ENCODE data around the gene GPR156. TPM values are rescaled to one million over a fixed set of nuclear protein-coding genes. Genes with fewer than 3 reads are reported as not detected.
"Not testable (repeated sequence)": the region's sequence is repeated elsewhere in the genome, so short reads cannot be mapped to it uniquely, and the experiment has no call there.

The GPR156 gene
- total RNA-seq, 1 donor from 2014 or later: not detected

- DNase-seq (ENCODE audit: missing footprints): no peak
- no peak for ATAC-seq
- intact Hi-C loops (cut with DNase I): no loop called here
Measured at GRCh38 chr3:120280026-120280425, 5.0 kb downstream of the GPR156 start.

- ATAC-seq (no peak), DNase-seq (ENCODE audit: missing footprints) (no peak)
- intact Hi-C loops (cut with DNase I): no loop called here
Measured at GRCh38 chr3:120276767-120277166, 8.3 kb downstream of the GPR156 start.

GRCh38 chr3:120275618-120276017 lies 9.4 kb downstream of the GPR156 start:
- no peak for ATAC-seq
- intact Hi-C loops (cut with DNase I): no loop called here
- no peak for DNase-seq (ENCODE audit: missing footprints)

GRCh38 chr3:120274739-120275167 lies 10.3 kb downstream of the GPR156 start:
- intact Hi-C loops (cut with DNase I): no loop called here
- ATAC-seq: peak; percentile 83
- no peak for DNase-seq (ENCODE audit: missing footprints)

- intact Hi-C loops (cut with DNase I): no loop called here
- ATAC-seq (no peak), DNase-seq (ENCODE audit: missing footprints) (no peak)
Measured at GRCh38 chr3:120272286-120272685, 12.7 kb downstream of the GPR156 start.

- peak; percentile 28 for ATAC-seq
- intact Hi-C loops (cut with DNase I): no loop called here
Measured at GRCh38 chr3:120265989-120266388, 19.0 kb downstream of the GPR156 start.

GRCh38 chr3:120264963-120265362 lies 20.1 kb downstream of the GPR156 start:
- intact Hi-C loops (cut with DNase I): no loop called here

More at GRCh38 chr3:120265989-120266388, 19.0 kb downstream of the GPR156 start:
- DNase-seq (ENCODE audit: missing footprints): no peak

GRCh38 chr3:120263792-120264191 lies 21.2 kb downstream of the GPR156 start:
- intact Hi-C loops (cut with DNase I): no loop called here
- DNase-seq (ENCODE audit: missing footprints) (no peak), ATAC-seq (no peak)

More at GRCh38 chr3:120264963-120265362, 20.1 kb downstream of the GPR156 start:
- ATAC-seq (no peak), DNase-seq (ENCODE audit: missing footprints) (no peak)

- ATAC-seq: no peak
- intact Hi-C loops (cut with DNase I): no loop called here
Measured at GRCh38 chr3:120258009-120258408, 27.0 kb downstream of the GPR156 start.

GRCh38 chr3:120245386-120245785 lies 39.6 kb downstream of the GPR156 start:
- no peak for DNase-seq (ENCODE audit: missing footprints)
- intact Hi-C loops (cut with DNase I): loop anchor here (2.0 kb wide), 2 partner anchors 103 to 171 kb away; partner anchors contain the start of gene LRRC58
- no peak for ATAC-seq

More at GRCh38 chr3:120258009-120258408, 27.0 kb downstream of the GPR156 start:
- no peak for DNase-seq (ENCODE audit: missing footprints)

GRCh38 chr3:120244834-120245225 lies 40.2 kb downstream of the GPR156 start:
- intact Hi-C loops (cut with DNase I): loop anchor here (1.0 to 2.0 kb wide), 3 partner anchors 104 to 314 kb away; partner anchors contain the start of gene LRRC58
- DNase-seq (ENCODE audit: missing footprints): no peak
- no peak for ATAC-seq

GRCh38 chr3:120239644-120240043 lies 45.4 kb downstream of the GPR156 start:
- intact Hi-C loops (cut with DNase I): no loop called here
- no peak for DNase-seq (ENCODE audit: missing footprints)
- ATAC-seq: no peak

- ATAC-seq: no peak
- DNase-seq (ENCODE audit: missing footprints): no peak
- intact Hi-C loops (cut with DNase I): no loop called here
Measured at GRCh38 chr3:120227710-120228347, 57.2 kb downstream of the GPR156 start.

GRCh38 chr3:120224237-120224636 lies 60.8 kb downstream of the GPR156 start:
- DNase-seq (ENCODE audit: missing footprints) (no peak), ATAC-seq (no peak)
- intact Hi-C loops (cut with DNase I): no loop called here

GRCh38 chr3:120218981-120219380 lies 66.0 kb downstream of the GPR156 start:
- intact Hi-C loops (cut with DNase I): no loop called here
- ATAC-seq (no peak), DNase-seq (ENCODE audit: missing footprints) (no peak)

GRCh38 chr3:120216633-120217032 lies 68.4 kb downstream of the GPR156 start:
- ATAC-seq; intact Hi-C loops (cut with DNase I); DNase-seq (ENCODE audit: missing footprints): not testable (repeated sequence)

GRCh38 chr3:120214176-120214575 lies 70.8 kb downstream of the GPR156 start:
- no peak for DNase-seq (ENCODE audit: missing footprints)
- ATAC-seq: no peak
- intact Hi-C loops (cut with DNase I): no loop called here

GRCh38 chr3:120212505-120212904 lies 72.5 kb downstream of the GPR156 start:
- intact Hi-C loops (cut with DNase I): no loop called here
- DNase-seq (ENCODE audit: missing footprints): no peak

GRCh38 chr3:120209425-120209824 lies 75.6 kb downstream of the GPR156 start:
- DNase-seq (ENCODE audit: missing footprints): no peak
- no peak for ATAC-seq
- intact Hi-C loops (cut with DNase I): no loop called here

More at GRCh38 chr3:120212505-120212904, 72.5 kb downstream of the GPR156 start:
- no peak for ATAC-seq

GRCh38 chr3:120204338-120204737 lies 80.7 kb downstream of the GPR156 start:
- DNase-seq (ENCODE audit: missing footprints) (no peak), ATAC-seq (no peak)
- intact Hi-C loops (cut with DNase I): no loop called here

- ATAC-seq (no peak), DNase-seq (ENCODE audit: missing footprints) (no peak)
- intact Hi-C loops (cut with DNase I): no loop called here
Measured at GRCh38 chr3:120203621-120204020, 81.4 kb downstream of the GPR156 start.
